K562 (cell line): Measurements from ENCODE around the gene TBL1X. TPM values are rescaled to one million over a fixed set of nuclear protein-coding genes. Genes with fewer than 3 reads are reported as not detected.

Experiments used
- DPF2 ChIP-seq: fragments of 450-650 bp; IDR thresholded peaks from 2 replicates; pipeline ENCODE4 v1.6.1; 2016
- FOXO4 ChIP-seq: fragments of 450-650 bp; formaldehyde crosslinking; IDR thresholded peaks from 2 replicates; pipeline ENCODE4 v1.4.0; 2020; ENCODE audit warnings: mild to moderate bottlenecking, moderate library complexity
- GABPA ChIP-seq: fragments of 200-800 bp; sonication (Bioruptor generic); conservative IDR thresholded peaks from 2 replicates; pipeline ENCODE4 v1.6.1; 2016; ENCODE audit warnings: low read depth, missing genetic modification characterization, missing compliant biosample characterization
- HOXB6 ChIP-seq: fragments of 250-450 bp; sonication (Bioruptor Pico); IDR thresholded peaks from 2 replicates; pipeline ENCODE4 v1.5.1; 2022; ENCODE audit warnings: mild to moderate bottlenecking, borderline replicate concordance
- ILF3 ChIP-seq: fragments of 450-650 bp; IDR thresholded peaks from 2 replicates; pipeline ENCODE4 v1.6.1; 2018; ENCODE audit warnings: antibody characterized with exemption, mild to moderate bottlenecking, moderate library complexity, borderline replicate concordance
- NFE2 ChIP-seq: IDR thresholded peaks from 2 replicates; pipeline ENCODE4 v1.6.1; 2014; ENCODE audit warnings: antibody characterized with exemption, low read depth
- NFIX ChIP-seq: fragments of 250-450 bp; sonication (Bioruptor Pico); IDR thresholded peaks from 2 replicates; pipeline ENCODE4 v1.4.0; 2020; ENCODE audit warnings: low read depth, mild to moderate bottlenecking, moderate library complexity
- POLR2AphosphoS5 ChIP-seq: IDR thresholded peaks from 2 replicates; pipeline ENCODE4 v1.6.1; 2011; ENCODE audit warnings: mild to moderate bottlenecking, low read depth, low read length, moderate library complexity; ENCODE audit not compliant: control insufficient read depth, insufficient read depth
- RAD21 ChIP-seq, 2 experiments: fragments of 250-450 bp in 1 of 2; fragments of 450-650 bp in 1 of 2; sonication (Bioruptor Pico) in 1 of 2; formaldehyde crosslinking in 1 of 2; IDR thresholded peaks in 1 of 2; conservative IDR thresholded peaks in 1 of 2; 2 replicates each; pipeline versions ENCODE4 v1.4.0 to v1.8.0; 2020 to 2022; ENCODE audit warnings: mild to moderate bottlenecking in 2 of 2, moderate library complexity in 1 of 2
- RBBP5 ChIP-seq: fragments of 200-600 bp; sonication (generic); IDR thresholded peaks from 2 replicates; pipeline ENCODE4 v1.6.1; 2012; ENCODE audit warnings: borderline replicate concordance, mild to moderate bottlenecking, low read length, control low read depth, inconsistent platforms; ENCODE audit not compliant: insufficient read depth, poor library complexity, severe bottlenecking
- RBM15 ChIP-seq: fragments of 200-400 bp; formaldehyde crosslinking; IDR thresholded peaks from 2 replicates; pipeline ENCODE4 v1.6.1; 2018; ENCODE audit warnings: mild to moderate bottlenecking, low read length, moderate library complexity; ENCODE audit not compliant: insufficient read depth
- SAFB ChIP-seq: fragments of 200-400 bp; formaldehyde crosslinking; IDR thresholded peaks from 2 replicates; pipeline ENCODE4 v1.6.1; 2017; ENCODE audit warnings: low read depth, low read length, borderline replicate concordance
- TAL1 ChIP-seq: fragments of 450-650 bp; IDR thresholded peaks from 2 replicates; pipeline ENCODE4 v1.6.1; 2016; ENCODE audit warnings: mild to moderate bottlenecking
- TBL1XR1 ChIP-seq, 2 experiments: IDR thresholded peaks; 2 replicates each; pipeline ENCODE4 v1.6.1; 2012; ENCODE audit warnings: improper control_type of control experiment in 2 of 2, low read length in 2 of 2, mild to moderate bottlenecking in 1 of 2
- XRCC3 ChIP-seq: fragments of 450-650 bp; IDR thresholded peaks from 2 replicates; pipeline ENCODE4 v1.6.1; 2017; ENCODE audit warnings: mild to moderate bottlenecking, moderate library complexity
- ZKSCAN1 ChIP-seq: fragments of 150-350 bp; IDR thresholded peaks from 2 replicates; pipeline ENCODE4 v1.6.1; 2016; ENCODE audit warnings: low read depth, low read length
- ZNF217 ChIP-seq: sonication (generic); formaldehyde crosslinking; IDR thresholded peaks from 2 replicates; pipeline ENCODE4 v1.8.0; 2022; ENCODE audit warnings: mild to moderate bottlenecking, missing genetic modification reagents
- polyA plus RNA-seq, 8 experiments: library from polyadenylated mRNA; depleted of rRNA in 4 of 8; stranded (reverse) in 5 of 8; unstranded in 3 of 8; fragments of >200 nt; fragmentation: Nextera tagmentation in 2 of 8; fragmentation: Illumina TruSeq in 1 of 8; extraction: Ambion mirVana in 2 of 8; extraction: Trizol in 1 of 8; gene quantifications; 2 replicates each; pipeline versions ENCODE4 v1.2.1 to v1.2.3, GENCODE V29; 2011 to 2014; ENCODE audit warnings: inconsistent platforms in 1 of 8, missing spikeins in 1 of 8
- total RNA-seq, 7 experiments: library from RNA; depleted of rRNA in 6 of 7; stranded (reverse); fragments of >200 nt in 6 of 7; fragmentation: Illumina TruSeq in 2 of 7; extraction: Trizol in 2 of 7; gene quantifications; 2 replicates each; pipeline versions ENCODE4 v1.2.1 to v1.2.3, GENCODE V29; 2011 to 2021; ENCODE audit warnings: low replicate concordance in 1 of 7
- TF ChIP-seq, protein P1 (sequence below), 2 experiments: IDR thresholded peaks in 1 of 2; conservative IDR thresholded peaks in 1 of 2; 2 replicates each; pipeline ENCODE4 v1.6.1; 2016; ENCODE audit warnings: low read depth in 2 of 2, mild to moderate bottlenecking in 1 of 2, missing compliant biosample characterization in 1 of 2, missing genetic modification characterization in 1 of 2, moderate library complexity in 1 of 2
- TF ChIP-seq, protein P2 (sequence below): fragments of 250-450 bp; sonication (Bioruptor Pico); IDR thresholded peaks from 2 replicates; pipeline ENCODE4 v1.4.0; 2020; ENCODE audit warnings: mild to moderate bottlenecking, moderate library complexity
- TF ChIP-seq, protein P3 (sequence below): fragments of 250-450 bp; sonication (Bioruptor Pico); IDR thresholded peaks from 2 replicates; pipeline ENCODE4 v1.8.0; 2021; ENCODE audit warnings: moderate library complexity, mild to moderate bottlenecking, inconsistent platforms

Gene TBL1X
- total and polyA plus RNA-seq, 9 of the 15 experiments (the other 6 are each of a cell fraction or from before 2014, with no cell fraction given) = 6.0 to 49.6 (median 19.7) TPM

DNA sequence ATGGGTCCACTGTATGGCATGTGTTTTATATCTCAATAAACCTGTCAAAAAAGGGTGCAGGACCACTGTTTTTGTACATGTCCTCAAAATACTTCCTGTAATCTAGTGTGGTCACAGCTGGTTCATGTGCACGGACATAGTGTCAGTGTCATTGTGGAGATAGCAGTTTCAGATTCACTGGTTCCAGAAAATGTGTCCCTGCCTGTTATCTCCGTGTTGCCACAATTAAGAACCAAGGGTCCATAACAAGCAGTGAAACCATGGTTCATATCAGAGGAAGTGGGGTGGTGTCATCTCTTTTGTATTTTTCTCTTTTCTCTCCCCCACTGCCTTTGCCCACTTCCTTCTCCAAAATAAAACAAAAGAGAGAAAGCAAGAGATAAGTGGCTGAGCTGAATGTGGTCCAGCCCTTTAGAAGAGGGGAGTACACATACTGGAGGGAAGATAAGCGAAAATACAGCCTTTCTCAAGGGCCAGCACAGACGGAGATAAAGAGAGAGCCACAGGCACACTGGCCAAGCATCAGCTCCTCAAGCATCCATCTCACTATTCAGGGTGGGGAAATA, 51.2 kb downstream of the TBL1X start (continued):
- TF ChIP-seq ZNF217 (CRISPR knock-in tag) (no peak), NFE2 (peak; percentile 2; the same call in 1 of the 2 replicates), NFIX (CRISPR knock-in tag) (no peak), XRCC3 (no peak), TBL1XR1 (IDR thresholded peaks at IDR 0.05; ENCODE audit: low read length in 2 of 2) (peak; percentile 53 to 55; a peak in 2 of 4 replicates), SAFB (no peak), RBM15 (no peak), GABPA (tag) (peak; percentile 64), TAL1 (peak; percentile 84), RBBP5 (no peak), ILF3 (no peak), RAD21 (CRISPR knock-in tag; conservative IDR thresholded peaks at IDR 0.05 in 1 of 2, IDR thresholded peaks at IDR 0.05 in 1 of 2) (no peak), FOXO4 (CRISPR knock-in tag) (no peak), ZKSCAN1 (no peak), POLR2AphosphoS5 (peak; percentile 81; the same call in 1 of the 2 replicates), HOXB6 (CRISPR knock-in tag) (no peak), DPF2 (peak; percentile 90)
- TF ChIP-seq, protein P1, sequence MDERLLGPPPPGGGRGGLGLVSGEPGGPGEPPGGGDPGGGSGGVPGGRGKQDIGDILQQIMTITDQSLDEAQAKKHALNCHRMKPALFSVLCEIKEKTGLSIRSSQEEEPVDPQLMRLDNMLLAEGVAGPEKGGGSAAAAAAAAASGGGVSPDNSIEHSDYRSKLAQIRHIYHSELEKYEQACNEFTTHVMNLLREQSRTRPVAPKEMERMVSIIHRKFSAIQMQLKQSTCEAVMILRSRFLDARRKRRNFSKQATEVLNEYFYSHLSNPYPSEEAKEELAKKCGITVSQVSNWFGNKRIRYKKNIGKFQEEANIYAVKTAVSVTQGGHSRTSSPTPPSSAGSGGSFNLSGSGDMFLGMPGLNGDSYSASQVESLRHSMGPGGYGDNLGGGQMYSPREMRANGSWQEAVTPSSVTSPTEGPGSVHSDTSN (CRISPR knock-in tag; IDR thresholded peaks at IDR 0.05; ENCODE audit: low read depth) = no peak
- TF ChIP-seq, protein P1 (tag; conservative IDR thresholded peaks at IDR 0.05; ENCODE audit: low read depth) = 0 out of 2 replicates have a peak, but pooled peaks have one; percentile 23
- TF ChIP-seq, protein P2, sequence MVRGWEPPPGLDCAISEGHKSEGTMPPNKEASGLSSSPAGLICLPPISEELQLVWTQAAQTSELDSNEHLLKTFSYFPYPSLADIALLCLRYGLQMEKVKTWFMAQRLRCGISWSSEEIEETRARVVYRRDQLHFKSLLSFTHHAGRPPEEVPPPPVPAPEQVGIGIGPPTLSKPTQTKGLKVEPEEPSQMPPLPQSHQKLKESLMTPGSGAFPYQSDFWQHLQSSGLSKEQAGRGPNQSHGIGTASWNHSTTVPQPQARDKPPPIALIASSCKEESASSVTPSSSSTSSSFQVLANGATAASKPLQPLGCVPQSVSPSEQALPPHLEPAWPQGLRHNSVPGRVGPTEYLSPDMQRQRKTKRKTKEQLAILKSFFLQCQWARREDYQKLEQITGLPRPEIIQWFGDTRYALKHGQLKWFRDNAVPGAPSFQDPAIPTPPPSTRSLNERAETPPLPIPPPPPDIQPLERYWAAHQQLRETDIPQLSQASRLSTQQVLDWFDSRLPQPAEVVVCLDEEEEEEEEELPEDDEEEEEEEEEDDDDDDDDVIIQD (CRISPR knock-in tag) = no peak
- TF ChIP-seq, protein P3, sequence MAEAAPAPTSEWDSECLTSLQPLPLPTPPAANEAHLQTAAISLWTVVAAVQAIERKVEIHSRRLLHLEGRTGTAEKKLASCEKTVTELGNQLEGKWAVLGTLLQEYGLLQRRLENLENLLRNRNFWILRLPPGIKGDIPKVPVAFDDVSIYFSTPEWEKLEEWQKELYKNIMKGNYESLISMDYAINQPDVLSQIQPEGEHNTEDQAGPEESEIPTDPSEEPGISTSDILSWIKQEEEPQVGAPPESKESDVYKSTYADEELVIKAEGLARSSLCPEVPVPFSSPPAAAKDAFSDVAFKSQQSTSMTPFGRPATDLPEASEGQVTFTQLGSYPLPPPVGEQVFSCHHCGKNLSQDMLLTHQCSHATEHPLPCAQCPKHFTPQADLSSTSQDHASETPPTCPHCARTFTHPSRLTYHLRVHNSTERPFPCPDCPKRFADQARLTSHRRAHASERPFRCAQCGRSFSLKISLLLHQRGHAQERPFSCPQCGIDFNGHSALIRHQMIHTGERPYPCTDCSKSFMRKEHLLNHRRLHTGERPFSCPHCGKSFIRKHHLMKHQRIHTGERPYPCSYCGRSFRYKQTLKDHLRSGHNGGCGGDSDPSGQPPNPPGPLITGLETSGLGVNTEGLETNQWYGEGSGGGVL (CRISPR knock-in tag) = no peak
